Hippocampal formation (tissue), 2 donors: ENCODE results near the gene RUFY4.

Source experiments
- DNase-seq, 2 donors: peaks; one replicate each; lab custom pipeline; 2025; lab: John Stamatoyannopoulos, UW

Gene RUFY4, protein sequence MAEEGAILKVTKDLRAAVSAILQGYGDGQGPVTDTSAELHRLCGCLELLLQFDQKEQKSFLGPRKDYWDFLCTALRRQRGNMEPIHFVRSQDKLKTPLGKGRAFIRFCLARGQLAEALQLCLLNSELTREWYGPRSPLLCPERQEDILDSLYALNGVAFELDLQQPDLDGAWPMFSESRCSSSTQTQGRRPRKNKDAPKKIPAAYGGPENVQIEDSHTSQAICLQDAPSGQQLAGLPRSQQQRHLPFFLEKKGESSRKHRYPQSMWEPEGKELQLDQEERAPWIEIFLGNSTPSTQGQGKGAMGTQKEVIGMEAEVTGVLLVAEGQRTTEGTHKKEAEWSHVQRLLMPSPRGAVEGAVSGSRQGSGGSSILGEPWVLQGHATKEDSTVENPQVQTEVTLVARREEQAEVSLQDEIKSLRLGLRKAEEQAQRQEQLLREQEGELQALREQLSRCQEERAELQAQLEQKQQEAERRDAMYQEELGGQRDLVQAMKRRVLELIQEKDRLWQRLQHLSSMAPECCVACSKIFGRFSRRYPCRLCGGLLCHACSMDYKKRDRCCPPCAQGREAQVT

DNA sequence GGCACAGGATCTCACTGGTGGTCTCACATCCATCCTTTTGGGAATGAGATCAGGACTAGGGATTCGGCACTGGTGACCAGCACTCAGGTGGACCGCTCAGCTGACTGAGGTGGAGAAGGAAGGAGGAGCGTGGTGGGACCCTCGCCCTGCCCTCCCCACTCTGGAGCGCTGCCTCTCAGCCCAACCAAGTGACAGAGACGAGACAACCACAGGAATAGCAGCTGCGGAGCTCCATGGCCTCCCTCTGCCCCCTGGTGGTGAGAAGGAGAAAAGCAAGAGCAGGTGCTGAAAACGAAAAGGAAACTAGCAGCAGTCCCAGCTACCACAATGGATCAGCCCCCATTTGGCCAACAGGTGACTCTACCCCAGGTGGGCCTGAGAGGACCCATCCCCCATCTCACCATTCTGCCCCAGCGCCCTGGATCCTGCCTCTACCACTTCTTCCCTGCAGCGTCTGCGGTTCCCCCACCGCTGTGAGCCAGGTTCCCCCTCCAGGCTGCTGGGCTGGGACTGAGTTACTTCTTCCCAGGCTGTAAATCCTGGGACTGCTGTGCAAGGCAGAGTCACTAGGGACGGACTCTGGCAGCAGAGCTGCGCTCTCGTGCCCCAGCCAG, at the start of gene RUFY4:
Gene RUFY4 (plus strand): TSS at position 533 of the 614 bp plus-strand sequence. CDS start 1,353 bp downstream, outside the sequence.
- peak; percentile 32 to 41 for DNase-seq

DNA sequence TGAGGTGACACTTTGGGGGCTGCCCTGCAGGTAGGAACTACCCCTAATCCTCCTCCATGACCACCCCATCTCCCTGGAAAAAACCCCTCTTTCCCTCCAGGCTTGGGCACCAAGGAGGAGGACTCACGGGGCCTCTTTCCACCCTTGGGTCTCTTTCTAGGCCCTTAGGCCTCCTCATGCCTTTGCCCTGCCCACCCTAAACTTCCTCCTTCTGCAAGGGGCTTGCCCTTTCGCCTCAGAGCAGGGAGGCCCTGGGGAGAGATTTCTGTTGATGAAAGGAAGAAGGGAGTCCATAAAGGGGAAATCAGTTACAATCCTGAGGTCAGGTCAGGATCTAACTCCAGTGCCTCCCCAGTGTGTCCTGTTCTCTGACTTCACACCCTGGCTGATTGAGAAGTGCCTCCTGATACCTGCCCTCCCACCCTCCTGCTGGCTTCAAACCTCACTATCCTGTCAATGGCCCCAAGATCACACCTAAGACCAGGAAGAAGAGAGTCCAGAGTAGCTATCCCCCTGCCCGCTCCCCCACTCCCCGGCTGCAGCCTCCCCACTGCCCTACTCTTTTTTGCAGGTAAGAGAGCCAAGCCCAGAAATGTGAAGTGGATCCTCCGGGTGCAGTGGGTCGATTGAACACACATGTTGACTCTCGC, 49.5 kb upstream of the RUFY4 start:
- DNase-seq, result no peak

DNA sequence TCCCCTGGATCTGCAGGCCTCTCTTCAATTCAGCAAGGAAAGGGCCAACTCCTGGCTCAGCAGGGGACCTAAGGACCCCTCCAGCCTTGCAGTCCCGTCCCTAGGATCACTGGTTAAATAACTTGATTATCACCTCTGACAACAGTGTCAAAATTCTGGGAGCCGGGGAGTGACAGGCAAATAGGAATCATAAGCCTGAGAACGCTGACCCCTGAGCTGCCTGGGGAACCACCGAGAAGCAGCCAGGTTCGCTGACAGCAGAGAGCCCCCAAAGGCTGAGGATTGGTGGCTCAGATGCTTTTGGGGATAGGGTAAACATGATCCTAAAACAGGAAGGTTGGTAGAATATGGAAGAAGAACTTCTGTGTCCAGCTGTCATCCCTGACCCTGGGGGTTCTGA, 48.8 kb upstream of the RUFY4 start:
- DNase-seq, result no peak

DNA sequence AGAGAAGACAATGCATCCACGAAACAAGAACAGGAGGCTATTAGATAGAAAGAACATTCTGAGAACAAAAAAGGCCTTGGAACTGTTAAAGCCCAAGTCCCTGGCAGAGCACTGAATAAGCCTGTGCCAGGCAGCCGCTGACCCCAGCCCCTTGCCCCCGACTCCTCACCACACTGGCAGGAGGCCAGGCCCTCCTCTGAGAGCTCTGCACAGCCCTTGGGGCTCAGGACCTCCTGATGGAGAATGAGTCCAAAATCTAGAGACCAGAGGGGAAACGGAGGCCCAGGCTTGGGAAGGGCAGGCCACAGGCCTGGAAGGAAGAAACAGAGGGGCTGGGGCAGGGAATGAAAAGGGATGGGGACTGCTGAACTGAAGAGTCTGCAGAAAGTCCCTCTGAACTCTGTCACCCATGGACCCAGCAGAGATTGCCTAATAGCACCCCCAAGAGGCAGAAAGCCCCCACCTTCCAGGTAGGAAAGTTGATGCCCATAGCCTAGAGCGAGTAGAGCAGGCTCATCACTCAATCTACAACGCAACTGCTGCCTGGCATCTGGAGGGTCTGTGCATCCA, 48.0 kb upstream of the RUFY4 start:
- no peak for DNase-seq

DNA sequence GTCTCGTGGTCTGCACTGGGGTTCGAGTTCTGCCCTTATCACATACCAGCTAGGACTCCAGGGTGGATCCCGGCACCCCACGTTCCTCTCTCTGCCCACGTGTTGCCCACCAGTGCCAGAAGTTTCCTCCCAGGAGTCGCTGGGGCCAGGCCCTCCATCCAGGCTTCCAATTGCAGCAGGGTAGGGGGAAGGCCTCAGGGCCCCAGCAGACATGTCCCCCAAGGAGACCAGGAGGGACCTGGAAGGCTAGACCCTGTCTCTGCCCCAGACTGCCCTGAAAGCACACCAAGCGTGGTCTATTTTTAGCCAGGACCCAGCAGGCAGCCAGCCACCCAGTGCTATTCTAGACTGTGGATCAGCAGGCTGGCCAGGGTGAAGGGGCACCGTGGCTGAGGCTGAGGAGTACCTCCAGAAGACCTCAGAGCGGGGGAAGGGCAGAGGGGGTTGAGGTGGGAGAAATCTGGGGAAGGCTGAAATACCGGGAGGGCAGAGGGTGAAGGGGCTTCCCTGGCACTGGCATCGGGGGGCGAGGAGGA, 47.4 kb upstream of the RUFY4 start:
- DNase-seq, result no peak

DNA sequence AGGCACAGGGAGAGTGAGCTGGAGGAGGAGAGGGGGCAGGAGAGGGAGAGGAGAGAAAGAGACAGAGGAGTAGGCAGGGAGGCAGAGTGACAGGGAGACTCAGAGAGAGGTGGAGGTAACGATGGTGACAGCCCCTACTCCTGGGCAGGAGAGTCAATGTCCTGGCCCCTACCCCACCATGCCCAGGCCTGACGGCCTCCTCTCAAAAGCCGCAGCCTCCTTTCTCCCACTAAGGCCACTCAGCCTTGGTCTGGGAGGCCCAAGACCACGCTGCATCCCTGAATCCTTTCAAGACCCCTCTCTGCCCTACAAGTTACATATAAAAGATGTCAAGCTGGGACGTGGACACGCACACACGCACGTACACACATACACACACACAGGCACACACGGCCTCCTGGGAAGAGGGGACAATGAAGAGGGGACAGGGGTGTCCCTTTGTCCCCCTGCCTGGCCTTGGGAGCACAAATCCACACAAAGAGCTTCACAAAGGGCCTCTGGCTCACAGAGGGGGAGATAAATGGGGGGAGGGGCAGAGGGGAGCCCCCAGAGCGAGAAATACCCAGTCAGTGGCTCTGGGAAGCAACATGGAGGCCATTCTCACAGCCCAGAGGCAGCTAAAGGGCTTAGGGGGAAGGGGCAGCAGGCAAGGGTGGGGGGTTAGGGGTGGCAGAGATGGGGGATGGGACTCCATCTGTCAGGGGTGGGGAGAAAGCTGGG, 46.8 kb upstream of the RUFY4 start:
- DNase-seq, result no peak

DNA sequence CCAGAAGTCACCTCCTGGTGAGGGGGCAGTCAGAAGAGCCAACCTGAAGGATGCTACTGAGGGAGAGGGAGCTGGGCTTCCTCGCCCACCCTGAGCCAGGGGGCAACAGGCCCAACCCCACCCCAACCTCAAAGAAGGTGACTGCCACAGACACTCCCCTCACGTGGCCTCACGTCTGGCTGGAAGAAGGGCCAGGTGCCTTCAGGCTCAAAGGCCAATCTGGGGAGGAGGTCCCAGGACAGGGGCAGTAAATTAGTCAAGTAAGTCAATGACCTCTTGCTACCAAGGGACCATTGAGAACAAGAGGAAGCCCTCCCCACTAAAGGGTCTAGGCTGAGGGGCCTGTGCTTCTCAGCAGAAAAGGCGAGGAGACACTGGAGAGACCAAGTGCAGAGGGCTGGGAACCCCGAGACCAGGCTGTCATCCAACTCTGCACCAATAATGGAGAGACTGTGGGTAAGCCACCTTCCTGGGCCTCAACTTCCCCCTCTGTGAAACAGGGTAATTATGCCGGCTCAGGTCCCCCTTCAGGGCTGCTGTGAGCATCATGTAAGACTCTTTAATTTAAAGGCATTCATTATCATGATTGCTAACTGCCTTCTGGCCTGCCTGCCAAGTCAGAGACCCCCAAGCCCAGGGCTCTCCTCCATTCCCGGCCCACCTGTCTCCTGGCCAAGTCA, 46.1 kb upstream of the RUFY4 start:
- no peak for DNase-seq

DNA sequence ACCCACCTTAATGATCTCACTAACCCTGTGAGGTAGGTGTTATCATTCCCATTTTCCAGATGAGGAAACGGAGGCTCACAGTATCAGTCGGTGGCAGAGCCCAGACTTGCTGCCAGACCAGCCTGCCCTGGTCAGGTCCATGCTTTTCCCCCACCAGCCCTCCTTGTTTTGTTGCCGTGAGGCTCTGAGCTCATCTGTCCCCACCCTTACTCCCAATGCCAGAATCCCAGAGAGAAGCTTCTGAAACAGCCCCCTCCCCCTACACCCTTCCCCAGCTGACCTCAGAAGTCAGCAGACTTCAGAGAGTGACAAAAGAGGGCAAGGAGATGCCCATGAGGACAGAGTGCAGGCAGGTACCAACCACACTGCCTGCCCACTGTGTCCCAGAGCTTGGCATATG, 45.4 kb upstream of the RUFY4 start:
- no peak for DNase-seq

DNA sequence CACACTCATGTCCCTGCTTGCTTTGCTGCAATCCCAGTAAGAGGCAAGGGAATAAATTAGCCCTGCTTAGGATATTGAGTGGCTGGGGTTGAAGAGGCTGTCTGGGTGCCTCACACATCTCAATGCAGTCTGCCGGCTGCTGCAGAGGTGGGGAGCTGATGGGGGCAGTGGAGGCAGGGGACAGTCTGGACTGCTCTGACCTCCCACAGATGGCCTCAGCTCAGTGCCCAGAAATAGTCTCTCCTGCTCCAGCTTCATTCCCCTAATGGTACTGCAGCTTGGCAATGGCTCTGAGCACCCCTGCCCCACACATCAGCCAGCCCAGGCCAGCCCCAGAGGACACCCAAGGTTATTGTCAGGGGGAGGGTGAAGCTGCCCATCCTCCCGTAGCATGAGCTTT, 44.7 kb upstream of the RUFY4 start:
- no peak for DNase-seq

DNA sequence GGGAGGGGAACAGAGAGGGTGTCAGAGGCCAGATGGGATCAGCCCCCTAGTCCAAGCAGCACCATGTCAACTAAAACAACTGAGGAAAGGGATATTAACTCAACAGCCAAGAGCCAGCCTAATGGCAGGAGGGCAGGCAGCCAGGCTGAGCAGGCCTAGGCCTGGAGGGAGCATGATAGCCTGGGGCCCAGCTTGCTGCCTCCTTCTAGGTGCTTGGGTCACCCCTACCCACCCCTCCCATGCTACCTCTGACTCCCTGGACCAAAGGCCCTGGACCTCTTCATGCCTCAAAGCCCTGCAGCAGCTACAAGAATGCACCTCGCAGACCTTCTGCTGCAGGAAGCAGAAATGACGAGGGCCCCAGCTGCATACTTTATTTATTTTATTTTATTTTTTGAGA, 44.2 kb upstream of the RUFY4 start:
- no peak for DNase-seq

DNA sequence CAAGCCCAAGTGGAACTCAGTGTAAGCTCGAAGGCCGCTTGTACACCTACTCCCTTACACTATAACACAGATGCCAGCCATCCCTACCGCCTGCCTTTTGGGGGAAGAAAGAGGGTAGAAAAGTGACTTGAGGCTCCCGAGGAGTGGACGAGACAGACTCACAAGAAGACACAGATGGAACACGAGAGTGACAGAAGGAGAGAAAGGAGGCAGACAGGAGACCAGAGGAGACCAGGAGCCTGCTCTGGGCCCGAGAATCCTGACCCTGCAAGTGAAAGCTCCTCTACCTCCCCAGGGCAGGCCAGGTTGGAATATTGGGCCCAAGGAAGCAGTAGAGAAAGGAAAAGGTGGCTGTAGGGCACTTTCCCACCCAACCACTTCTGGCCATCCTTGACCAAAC, 42.8 kb upstream of the RUFY4 start:
- DNase-seq, result no peak

DNA sequence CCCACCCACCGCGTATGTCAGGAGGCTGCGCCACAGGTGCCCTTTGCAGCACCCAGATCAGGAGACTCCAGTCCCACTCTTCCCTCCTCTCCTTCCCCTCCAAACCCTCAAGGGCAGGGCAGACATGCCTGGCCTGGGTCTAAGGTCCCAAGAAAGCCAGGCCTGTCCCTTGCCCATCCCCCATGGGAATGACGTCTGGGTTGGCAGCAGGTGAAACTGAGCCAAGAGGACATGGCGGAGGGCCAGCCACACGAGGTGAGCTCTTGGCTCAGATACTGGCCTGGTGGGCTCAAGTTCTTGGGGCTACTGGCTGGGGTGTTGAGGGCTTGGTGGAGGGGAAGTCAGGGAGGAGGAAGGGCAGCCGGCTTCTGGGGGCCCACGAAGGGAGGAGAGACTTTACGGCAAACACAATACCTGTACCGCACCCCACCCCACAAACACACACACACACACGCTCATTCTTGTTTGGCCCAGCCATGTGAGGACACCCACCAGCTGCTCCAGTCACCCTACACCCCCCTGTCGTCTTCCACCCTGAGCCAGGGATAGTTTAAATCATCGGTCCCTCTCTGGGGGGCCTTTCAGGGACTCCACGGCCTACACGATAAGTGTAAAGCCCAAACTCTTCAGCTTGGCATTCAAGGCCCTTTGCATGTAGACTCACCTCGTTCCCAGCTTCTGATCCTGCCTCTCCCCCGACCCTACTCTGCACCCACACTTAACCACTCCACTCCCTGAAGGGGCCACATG, 42.2 kb upstream of the RUFY4 start:
- DNase-seq, result no peak

DNA sequence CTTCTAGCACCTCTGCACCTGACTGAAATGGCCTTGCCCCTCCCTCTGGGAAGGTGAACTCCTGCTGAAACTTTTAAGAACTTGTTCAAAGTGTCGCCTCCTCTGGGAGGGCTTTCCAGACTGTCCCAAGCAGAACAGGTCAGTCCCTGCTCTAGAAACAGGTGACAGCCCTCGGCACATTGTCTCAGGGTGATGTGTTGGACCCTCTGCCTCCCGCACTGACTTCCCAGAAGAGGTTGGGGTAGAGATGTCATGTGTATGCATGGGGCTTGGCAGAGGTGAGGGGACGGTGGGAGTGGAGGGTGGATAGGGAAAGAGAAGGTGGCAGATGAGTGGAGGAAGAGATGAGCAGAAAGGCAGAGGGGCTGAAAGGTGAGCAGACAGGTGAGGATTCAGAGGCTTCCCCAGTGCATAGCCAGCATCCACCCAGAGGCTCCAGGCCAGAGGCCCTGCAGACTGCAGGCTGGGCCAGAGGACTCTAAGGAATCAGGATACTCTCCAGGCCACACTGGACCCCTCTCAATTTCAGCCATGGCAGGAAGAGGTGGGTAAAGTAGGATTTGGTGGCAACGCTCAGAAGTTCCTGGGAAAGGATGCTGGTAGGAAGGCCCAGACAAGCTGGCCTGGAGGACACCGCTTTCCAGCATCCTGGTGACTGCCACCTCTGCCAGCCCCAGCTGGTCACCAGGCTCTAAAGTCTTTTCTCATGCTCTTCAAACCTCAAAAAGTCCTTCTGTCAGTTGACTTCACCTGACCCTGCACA, 41.4 kb upstream of the RUFY4 start:
- DNase-seq, result no peak

DNA sequence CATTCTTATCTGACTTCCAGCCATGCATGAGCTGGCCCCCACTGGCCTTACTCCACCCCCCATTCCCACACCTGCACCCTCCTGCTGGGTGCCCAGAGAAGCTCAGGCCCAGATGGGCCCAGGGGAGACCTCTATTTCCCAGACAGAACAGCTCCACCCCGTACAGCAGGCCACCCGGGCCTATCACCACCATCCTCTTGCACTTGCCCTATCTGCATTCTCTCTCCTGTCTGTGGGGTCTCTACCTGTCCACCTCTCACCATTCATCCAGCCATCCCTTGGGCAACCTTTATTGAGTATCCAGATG, 40.9 kb upstream of the RUFY4 start:
- DNase-seq, result no peak

DNA sequence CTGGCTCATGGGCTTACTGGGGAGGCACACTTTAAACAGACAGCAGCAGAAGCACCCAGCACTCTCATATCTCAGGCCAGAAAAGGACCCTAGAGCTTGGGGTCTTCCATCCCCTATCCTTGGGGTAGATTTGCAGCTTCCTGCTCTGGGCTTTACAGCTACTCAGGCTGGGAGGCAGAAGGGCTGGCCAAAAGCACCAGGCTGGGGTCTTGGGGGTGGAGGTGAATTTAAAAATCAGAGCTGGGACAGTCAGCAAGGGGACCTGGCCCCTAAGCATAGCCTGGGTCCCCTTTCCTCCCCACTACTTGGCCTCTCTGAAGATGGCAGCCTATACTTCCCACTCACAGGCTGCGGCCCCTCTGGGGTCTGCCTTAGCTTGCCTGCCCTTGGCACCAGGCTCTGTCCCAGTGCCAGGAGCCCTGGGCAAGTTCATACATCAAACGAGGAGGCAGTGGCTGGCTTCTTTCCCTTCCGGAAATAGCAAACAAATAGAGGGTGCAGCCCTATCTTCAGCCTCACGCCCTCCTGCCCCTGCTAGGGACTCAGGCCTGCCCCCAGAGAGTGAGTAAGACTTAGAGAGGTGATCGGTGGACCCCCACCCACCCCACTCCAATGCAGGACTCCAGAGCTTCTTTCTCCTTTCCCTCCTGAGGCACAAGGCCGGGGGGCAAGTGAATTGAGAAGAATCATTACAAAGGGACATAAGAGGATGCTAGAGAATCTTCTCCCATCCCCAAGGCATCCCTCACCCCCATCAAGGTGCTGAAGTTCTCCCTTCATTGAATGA, 40.3 kb upstream of the RUFY4 start:
- DNase-seq, result no peak

DNA sequence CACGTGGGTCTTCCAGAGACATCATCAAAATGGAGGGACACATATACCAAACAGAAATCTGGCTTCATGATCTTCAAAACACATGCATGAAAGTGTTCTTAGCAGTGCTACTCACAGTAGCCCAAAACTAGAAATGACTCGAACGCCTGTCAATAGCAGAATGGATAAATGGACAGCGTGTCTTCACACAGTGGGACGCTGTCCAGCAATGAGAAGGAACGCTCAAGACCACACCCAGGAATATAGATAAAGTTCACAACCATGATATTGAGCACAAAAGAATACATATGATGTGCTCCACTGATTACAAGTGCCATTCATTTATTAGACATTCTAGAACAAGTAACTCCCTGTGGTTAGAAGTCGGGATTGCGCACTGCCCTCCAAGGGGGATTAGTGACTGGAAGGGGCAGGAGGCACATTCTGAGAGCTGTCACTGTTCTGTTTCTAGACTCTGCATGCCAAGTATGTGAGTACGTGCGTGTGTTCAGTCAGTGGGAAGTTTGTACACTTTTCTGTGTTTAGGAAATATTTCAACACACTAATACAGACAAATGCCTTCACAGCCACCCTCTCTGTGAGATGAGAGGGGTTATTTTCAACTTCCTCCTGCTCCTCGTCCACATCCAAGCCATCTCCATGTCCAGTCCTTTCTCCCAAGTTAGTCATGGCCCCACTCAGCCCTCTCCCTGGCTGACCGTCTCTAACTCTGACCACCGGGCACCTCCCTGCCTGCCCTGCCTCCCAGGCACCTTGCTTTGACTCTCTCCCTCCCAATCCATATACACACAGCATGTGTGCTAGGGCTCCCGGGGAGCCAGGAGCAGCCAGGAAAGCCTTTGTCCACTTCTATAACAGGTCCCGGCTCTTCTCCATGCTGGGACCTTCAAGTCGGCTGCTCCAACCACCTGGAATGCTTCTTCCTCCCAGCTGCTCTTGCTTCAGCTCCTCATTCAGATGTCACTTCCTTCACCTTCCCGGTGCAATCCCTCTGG, 39.4 kb upstream of the RUFY4 start:
- no peak for DNase-seq

DNA sequence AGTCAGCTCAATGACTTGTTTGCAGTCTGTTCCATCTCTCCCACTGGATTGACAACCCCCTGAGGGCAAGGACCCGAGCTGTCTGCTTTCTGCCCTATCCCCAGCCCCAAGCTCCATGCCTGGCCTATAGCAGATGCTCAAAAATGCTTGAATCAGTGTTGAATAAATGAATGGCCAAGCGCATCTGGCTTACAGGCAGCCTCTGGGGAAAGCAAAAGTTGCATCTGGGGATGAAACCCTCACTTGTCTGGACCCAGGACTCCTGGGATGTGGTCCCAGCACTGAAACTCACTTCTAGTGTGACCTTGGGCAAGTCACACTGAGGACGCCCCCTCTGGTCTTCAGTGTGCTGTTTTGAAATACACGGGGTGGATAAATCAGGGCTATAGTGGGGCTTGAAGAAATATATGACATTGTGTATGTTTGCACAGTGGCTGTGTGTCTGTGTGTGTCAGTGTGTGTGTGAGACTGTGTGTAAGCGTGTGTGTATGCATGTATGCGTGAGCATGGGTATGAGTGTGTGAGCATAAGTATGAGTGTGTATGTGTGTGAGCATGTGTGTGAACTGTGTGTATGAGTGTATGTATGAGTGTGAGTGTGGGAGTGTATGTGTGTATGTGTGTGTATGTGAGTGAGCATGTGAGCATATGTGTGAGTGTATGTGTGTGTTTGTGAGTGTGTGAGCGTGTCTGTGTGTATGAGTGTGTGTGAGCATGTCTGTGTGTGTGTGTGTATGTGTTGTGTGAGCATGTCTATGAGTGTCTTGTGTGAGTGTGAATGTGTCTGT, 38.5 kb upstream of the RUFY4 start:
- no peak for DNase-seq
